ENCODE results near the gene NENF. TPM values are rescaled to one million over a fixed set of nuclear protein-coding genes. Genes with fewer than 3 reads are reported as not detected.
"Not testable (repeated sequence)": the region's sequence is repeated elsewhere in the genome, so short reads cannot be mapped to it uniquely, and the experiment has no call there.

The NENF gene
- total and polyA plus RNA-seq, 8 donors: 23.8 to 97.0 (median 34.5) TPM

- Histone ChIP-seq H3K4me1 (no peaks in the 10 kb centered on the region), H3K9me3 (no peaks in the 10 kb centered on the region), H3K36me3 (no peaks in the 10 kb centered on the region), H3K27me3 (no peaks in the 10 kb centered on the region), H3K4me3 (no peak overlapping the region), H3K27ac (no peak overlapping the region)
- ATAC-seq (no peak), FAIRE-seq (no peak), DNase-seq (no peak)
- WGBS, 2 donors: 81 to 87% methylated on average over 9 of the region's 9 CpGs
- no peak for TF ChIP-seq CTCF (IDR thresholded peaks at IDR 0.05)
- intact Hi-C loops (cut with DNase I): loop anchor here in 2 of 3 donors (5.0 to 10.0 kb wide), 2 partner anchors 151 to 154 kb away; a partner anchor contains a TSS
Observed at GRCh38 chr1:212473729-212474128, 41.0 kb downstream of the NENF start.

GRCh38 chr1:212475151-212475550 lies 42.4 kb downstream of the NENF start:
- TF ChIP-seq CTCF (IDR thresholded peaks at IDR 0.05): no peak
- no peaks in the 10 kb centered on the region for H3K4me1 ChIP-seq
- H3K4me3 ChIP-seq: no peak overlapping the region
- no peaks in the 10 kb centered on the region for H3K36me3 ChIP-seq
- FAIRE-seq (no peak), DNase-seq (no peak), ATAC-seq (no peak)
- intact Hi-C loops (cut with DNase I): loop anchor here in 1 of 3 donors (10.0 kb wide), 1 partner anchor 150 kb away; a partner anchor contains a TSS
- H3K27ac ChIP-seq: no peak overlapping the region
- no peaks in the 10 kb centered on the region for H3K9me3 ChIP-seq
- no peaks in the 10 kb centered on the region for H3K27me3 ChIP-seq
- WGBS, 2 donors: 62 to 81% methylated on average over 4 of the region's 4 CpGs

- FAIRE-seq, DNase-seq, H3K27ac ChIP-seq, H3K27me3 ChIP-seq, H3K4me3 ChIP-seq, H3K9me3 ChIP-seq, ATAC-seq, H3K4me1 ChIP-seq, H3K36me3 ChIP-seq: not testable (repeated sequence)
- intact Hi-C loops (cut with DNase I): loop anchor here in 1 of 3 donors (10.0 kb wide), 1 partner anchor 149 kb away; a partner anchor contains a TSS
- 71 to 89% methylated on average over 3 of the region's 3 CpGs for WGBS, 2 donors
Observed at GRCh38 chr1:212475831-212476230, 43.1 kb downstream of the NENF start.

GRCh38 chr1:212477014-212477679 lies 44.4 kb downstream of the NENF start:
- Histone ChIP-seq H3K27me3 (no peaks in the 10 kb centered on the region), H3K4me1 (no peaks in the 10 kb centered on the region), H3K27ac (no peak overlapping the region), H3K9me3 (no peaks in the 10 kb centered on the region), H3K36me3 (no peaks in the 10 kb centered on the region), H3K4me3 (no peak overlapping the region)
- ATAC-seq: peak; percentile 93 to 99 (median 98)
- WGBS, 2 donors: 15 to 22% methylated on average over 12 of the region's 12 CpGs
- DNase-seq: peak; percentile 68 to 87 (median 78)
- intact Hi-C loops (cut with DNase I): loop anchor here in 1 of 3 donors (10.0 kb wide), 1 partner anchor 148 kb away; a partner anchor contains a TSS
- FAIRE-seq: peak; percentile 32
- TF ChIP-seq CTCF (IDR thresholded peaks at IDR 0.05): peak; percentile 73 to 89 (median 78)

GRCh38 chr1:212477680-212478466 lies 45.2 kb downstream of the NENF start:
- no peak for DNase-seq
- intact Hi-C loops (cut with DNase I): loop anchor here in 1 of 3 donors (10.0 kb wide), 1 partner anchor 147 kb away; a partner anchor contains a TSS
- Histone ChIP-seq H3K27ac (no peak overlapping the region), H3K4me1 (no peaks in the 10 kb centered on the region), H3K9me3 (no peaks in the 10 kb centered on the region), H3K27me3 (no peaks in the 10 kb centered on the region), H3K4me3 (no peak overlapping the region), H3K36me3 (no peaks in the 10 kb centered on the region)
- WGBS, 2 donors: 58 to 66% methylated on average over 8 of the region's 8 CpGs
- no peak for FAIRE-seq
- peak in 3 of 4 donors; percentile 13 to 43 (median 31) for ATAC-seq
- TF ChIP-seq CTCF (IDR thresholded peaks at IDR 0.05): no peak
